BE2C (cell line): ENCODE results near the gene PDF.

Source experiments
- DNase-seq: peaks from one replicate; pipeline ENCODE4 v3.0.0-alpha.2; 2020
- H3K27me3 ChIP-seq: fragments of 250-450 bp; sonication (Bioruptor Pico); 2 replicates; pipeline ENCODE4 v1.5.1; 2020; ENCODE audit warnings: mild to moderate bottlenecking
- H3K36me3 ChIP-seq: fragments of 250-450 bp; sonication (Bioruptor Pico); 2 replicates; pipeline ENCODE4 v1.5.1; 2020; ENCODE audit warnings: mild to moderate bottlenecking
- H3K4me1 ChIP-seq: fragments of 250-450 bp; sonication (Bioruptor Pico); 2 replicates; pipeline ENCODE4 v1.5.1; 2020
- H3K4me3 ChIP-seq: 2 replicates; pipeline ENCODE4 v1.5.1; 2011; ENCODE audit warnings: low read depth, low read length
- H3K9me3 ChIP-seq: fragments of 250-450 bp; sonication (Bioruptor Pico); 2 replicates; pipeline ENCODE4 v1.5.1; 2020
- CTCF ChIP-seq: IDR thresholded peaks from 2 replicates; pipeline ENCODE4 v1.5.1; 2012; ENCODE audit warnings: mild to moderate bottlenecking, low read depth, low read length

Gene PDF

GRCh38 chr16:69285240-69285639 lies 45.1 kb downstream of the PDF start:
- Histone ChIP-seq H3K9me3 (no peaks in the 10 kb centered on the region), H3K4me3 (no peak overlapping the region), H3K36me3 (peaks cover 6% of the 10 kb centered on the region; the same call in 1 of the 2 replicates), H3K4me1 (no peaks in the 10 kb centered on the region), H3K27me3 (no peaks in the 10 kb centered on the region)
- DNase-seq = no peak
- no peak for TF ChIP-seq CTCF

GRCh38 chr16:69283851-69284250 lies 46.5 kb downstream of the PDF start:
- Histone ChIP-seq H3K36me3 (peaks cover 6% of the 10 kb centered on the region; the same call in 1 of the 2 replicates), H3K27me3 (no peaks in the 10 kb centered on the region), H3K4me3 (no peak overlapping the region), H3K4me1 (no peaks in the 10 kb centered on the region), H3K9me3 (no peaks in the 10 kb centered on the region)
- no peak for DNase-seq
- TF ChIP-seq CTCF = no peak

GRCh38 chr16:69277413-69277812 lies 53.0 kb downstream of the PDF start:
- no peak for DNase-seq
- Histone ChIP-seq H3K4me3 (no peak overlapping the region), H3K36me3 (no peaks in the 10 kb centered on the region), H3K9me3 (no peaks in the 10 kb centered on the region), H3K27me3 (no peaks in the 10 kb centered on the region), H3K4me1 (no peaks in the 10 kb centered on the region; the same call in 1 of the 2 replicates)
- no peak for TF ChIP-seq CTCF
